HG03175 (cell line): ENCODE measurements around the gene TMPO.
A peak's percentile ranks its signal among the peaks of the same experiment; 100 is the strongest.
"Not testable (repeated sequence)": the region's sequence is repeated elsewhere in the genome, so short reads cannot be mapped to it uniquely, and the experiment has no call there.

Experiments used
- ATAC-seq: cut with Tn5 transposase; IDR thresholded peaks from one replicate; pipeline ENCODE4 v1.9.1; 2021; ENCODE audit warnings: mild to moderate bottlenecking, moderate library complexity; ENCODE audit not compliant: unreplicated experiment

Gene TMPO, protein sequence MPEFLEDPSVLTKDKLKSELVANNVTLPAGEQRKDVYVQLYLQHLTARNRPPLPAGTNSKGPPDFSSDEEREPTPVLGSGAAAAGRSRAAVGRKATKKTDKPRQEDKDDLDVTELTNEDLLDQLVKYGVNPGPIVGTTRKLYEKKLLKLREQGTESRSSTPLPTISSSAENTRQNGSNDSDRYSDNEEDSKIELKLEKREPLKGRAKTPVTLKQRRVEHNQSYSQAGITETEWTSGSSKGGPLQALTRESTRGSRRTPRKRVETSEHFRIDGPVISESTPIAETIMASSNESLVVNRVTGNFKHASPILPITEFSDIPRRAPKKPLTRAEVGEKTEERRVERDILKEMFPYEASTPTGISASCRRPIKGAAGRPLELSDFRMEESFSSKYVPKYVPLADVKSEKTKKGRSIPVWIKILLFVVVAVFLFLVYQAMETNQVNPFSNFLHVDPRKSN

DNA sequence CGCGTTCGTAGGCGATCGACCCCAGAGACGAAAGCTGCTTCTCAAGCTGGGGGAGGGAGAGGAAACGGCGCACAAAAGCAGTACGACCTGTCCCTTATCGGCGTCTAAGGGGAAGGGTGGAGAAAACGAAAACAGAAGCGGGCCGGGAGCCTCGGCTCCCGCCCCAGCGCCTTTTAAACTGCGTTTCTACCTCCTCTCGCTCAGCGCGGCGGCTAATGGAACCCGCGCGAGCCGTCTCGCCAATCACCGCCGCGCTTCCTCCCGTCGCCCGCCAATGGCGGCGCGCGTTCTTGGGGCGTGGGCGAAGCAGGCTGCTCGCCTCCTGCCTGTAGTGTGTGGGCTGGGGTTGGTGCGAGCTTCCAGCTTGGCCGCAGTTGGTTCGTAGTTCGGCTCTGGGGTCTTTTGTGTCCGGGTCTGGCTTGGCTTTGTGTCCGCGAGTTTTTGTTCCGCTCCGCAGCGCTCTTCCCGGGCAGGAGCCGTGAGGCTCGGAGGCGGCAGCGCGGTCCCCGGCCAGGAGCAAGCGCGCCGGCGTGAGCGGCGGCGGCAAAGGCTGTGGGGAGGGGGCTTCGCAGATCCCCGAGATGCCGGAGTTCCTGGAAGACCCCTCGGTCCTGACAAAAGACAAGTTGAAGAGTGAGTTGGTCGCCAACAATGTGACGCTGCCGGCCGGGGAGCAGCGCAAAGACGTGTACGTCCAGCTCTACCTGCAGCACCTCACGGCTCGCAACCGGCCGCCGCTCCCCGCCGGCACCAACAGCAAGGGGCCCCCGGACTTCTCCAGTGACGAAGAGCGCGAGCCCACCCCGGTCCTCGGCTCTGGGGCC lies at the start of gene TMPO:
Gene TMPO, plus strand, starts transcription at position 304 of the 824 bp plus-strand sequence. Its CDS starts 278 bp downstream, at position 582.
- ATAC-seq, result peak; percentile 80

DNA sequence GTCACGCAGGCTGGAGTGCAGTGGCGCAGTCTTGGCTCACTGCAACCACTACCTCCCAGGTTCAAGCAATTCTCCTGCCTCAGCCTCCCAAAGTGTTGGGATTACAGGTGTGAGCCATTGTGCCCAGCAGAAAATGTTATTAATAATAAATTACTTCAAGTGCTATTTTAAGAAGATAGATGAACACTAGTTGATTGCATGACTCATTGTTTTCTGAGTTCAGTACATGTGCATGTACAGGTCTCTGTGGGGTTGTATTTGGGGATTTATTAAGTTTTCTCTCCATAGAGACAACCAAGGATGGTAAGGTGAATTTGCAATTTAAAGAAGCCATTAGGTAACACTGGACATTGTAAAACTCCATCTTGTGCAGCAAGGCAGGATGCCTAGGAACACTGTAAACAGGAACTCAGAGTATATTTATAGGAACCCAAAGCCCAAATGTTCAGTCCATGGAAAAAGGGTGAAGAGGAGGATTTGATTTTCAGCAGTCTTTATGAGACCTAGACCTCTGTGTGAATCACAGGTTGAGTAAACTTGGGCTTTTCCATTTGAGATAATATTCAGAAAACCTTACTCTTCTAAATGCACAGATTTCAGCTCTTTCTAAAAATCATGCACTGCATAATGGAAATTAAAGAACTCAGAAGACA lies 49.3 kb upstream of the TMPO start:
- ATAC-seq, result no peak

GRCh38 chr12:98466640-98467400 lies 48.6 kb upstream of the TMPO start:
- peak; percentile 38 for ATAC-seq

GRCh38 chr12:98469109-98469508 lies 46.3 kb upstream of the TMPO start:
- ATAC-seq, result peak; percentile 40

DNA sequence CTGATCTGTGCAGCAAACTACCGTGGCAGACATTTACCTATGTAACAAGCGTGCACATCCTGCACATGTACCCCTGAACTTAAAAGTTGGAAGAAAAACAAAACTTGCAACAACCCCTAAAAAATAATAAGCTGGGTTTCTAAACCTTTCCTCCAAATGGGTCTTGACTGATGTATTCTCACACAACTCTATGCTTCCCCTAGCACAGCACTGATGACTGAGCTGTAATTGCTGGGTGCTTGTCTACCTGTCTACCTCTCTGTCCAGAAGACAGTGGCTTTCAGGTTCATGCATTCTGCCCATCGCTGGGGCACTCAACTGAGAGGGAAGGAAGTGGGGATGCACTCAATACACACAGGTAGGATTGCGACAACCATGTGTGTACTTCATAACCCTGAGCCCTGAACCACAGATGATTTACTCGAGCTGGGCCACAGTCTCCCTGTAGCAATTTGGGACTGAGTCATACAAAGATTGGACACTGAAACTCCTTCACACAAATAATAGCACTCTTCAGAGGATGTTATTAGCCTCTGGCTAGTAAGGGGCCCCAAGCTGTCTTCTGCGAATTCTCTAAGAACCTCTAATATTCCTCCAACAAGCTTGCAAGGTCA lies 44.8 kb upstream of the TMPO start:
- peak; percentile 73 for ATAC-seq

DNA sequence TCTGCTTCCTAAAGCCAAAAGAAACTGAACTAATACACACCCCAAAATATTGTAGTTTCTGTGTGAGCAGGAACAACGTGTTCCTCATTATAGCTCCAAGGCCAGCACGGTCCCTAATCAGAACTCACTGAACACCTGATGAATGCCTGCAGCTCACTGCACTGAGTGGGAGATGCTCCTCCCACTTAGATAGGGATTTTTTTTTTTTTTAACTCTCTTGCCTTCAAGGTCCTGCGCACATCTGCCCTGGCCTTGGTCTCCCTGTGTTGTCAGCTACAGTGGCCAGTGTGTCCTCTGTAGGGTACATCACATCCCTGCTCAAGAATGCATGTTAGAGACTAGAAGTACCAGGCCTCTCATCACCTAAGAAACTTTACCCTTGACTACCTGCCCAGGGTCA lies 44.3 kb upstream of the TMPO start:
- peak; percentile 8 for ATAC-seq

DNA sequence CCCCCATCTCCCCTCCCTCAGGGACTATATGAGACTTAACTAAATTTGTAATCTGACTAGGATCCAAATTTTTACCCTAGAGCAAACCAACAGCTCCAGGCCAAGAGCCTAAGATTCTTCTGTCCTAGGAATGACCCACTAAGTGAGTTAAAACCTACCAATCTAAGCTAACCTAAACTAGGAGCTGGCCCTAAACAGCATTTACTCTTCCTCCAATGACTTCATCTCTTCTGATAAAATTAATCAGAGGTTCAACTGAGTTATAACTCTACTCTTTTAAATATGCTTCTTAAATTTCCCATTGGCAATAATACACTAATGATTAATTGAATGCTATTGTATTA lies 39.9 kb upstream of the TMPO start:
- no peak for ATAC-seq

DNA sequence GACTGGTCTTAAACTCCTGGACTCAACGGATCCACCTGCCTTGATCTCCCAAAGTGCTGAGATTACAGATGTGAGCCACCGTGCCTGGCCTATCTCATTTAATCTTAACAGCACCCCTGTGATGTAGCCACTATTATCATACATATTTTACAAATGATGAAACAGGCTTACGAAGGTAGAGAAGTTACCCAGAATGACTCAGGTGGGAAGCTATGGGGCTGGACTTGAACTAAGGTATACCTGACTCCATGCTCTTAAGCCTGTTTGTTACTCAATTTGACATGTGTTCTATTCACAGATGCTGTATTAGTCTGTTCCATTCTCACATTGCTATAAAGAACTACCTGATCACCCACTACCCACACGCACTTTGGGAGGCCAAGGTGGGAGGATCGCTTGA lies 36.8 kb upstream of the TMPO start:
- ATAC-seq, result no peak

DNA sequence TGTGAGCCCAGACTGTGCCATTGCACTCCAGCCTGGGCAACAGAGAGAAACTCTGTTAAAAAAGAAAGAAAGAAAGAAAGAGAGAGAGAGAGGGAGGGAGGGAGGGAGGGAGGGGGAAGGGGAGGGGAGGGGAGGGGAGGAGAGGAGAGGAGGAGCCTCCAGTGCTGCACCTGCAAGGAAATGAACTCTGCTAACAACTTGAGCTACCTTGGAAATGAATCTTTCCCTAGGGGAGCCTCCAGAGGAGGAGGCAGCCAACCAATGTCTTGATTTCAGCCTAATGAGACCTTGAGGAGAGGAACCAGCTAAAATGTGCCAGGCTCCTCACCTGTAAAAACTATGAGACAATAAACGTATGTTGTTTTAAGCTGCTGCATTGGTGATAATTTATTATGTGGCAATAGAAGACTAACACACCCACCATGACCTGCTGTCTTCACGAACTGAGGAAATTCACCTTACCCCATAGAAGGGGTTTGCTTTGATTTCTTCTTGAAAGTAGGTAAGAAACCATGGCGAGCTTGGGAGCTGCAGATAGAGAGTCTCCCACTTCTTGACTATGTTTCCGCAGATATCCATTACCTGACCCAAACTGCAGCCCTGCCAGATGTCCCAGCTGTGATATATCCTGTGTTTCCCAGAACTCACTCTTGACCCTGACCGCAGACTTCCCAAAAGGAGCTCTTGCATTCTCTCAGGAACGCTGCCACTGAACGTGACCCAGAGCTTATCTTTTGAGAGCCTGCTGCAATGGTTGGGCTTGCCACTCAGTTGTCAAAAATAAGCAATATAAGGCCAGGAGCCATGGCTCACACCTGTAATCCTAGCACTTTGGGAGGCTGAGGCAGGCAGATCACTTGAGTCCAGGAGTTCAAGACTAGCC lies 31.5 kb upstream of the TMPO start:
- no peak for ATAC-seq

GRCh38 chr12:98485792-98486340 lies 29.5 kb upstream of the TMPO start:
- no peak for ATAC-seq

DNA sequence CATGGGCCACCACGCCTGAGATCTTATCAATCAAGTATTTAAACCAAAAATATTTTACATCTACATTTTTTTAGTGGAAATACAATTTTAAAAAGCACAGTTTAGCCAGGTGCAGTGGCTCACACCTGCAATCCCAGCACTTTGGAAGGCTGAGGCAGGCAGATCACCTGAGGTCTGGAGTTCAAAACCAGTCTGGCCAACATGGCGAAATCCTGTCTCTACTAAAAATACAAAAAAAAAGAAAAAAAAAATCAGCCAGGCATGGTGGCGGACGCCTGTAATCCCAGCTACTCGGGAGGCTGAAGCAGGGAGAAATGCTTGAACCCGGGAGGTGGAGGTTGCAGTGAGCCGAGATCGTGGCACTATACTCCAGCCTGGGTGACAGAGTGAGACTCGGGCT lies 27.0 kb upstream of the TMPO start:
- ATAC-seq, result not testable (repeated sequence)

DNA sequence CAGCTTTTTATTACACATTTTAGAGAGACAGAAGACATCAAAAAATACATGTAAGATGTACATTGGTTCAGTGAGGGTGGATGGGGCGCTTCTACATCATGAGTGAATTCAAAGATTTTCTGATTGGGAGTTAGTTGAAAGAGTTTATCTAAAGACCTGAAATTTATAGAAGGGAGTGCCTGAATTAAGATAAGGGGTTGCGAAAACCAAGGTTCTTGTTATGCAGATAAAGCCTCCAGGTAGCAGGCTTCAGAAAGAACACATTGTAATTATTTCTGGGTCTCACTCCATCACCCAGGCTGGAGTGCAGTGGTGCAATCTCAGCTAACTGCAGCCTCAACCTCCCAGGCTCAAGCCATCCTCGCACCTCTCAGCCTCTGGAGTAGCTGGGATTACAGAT lies 26.2 kb upstream of the TMPO start:
- no peak for ATAC-seq

DNA sequence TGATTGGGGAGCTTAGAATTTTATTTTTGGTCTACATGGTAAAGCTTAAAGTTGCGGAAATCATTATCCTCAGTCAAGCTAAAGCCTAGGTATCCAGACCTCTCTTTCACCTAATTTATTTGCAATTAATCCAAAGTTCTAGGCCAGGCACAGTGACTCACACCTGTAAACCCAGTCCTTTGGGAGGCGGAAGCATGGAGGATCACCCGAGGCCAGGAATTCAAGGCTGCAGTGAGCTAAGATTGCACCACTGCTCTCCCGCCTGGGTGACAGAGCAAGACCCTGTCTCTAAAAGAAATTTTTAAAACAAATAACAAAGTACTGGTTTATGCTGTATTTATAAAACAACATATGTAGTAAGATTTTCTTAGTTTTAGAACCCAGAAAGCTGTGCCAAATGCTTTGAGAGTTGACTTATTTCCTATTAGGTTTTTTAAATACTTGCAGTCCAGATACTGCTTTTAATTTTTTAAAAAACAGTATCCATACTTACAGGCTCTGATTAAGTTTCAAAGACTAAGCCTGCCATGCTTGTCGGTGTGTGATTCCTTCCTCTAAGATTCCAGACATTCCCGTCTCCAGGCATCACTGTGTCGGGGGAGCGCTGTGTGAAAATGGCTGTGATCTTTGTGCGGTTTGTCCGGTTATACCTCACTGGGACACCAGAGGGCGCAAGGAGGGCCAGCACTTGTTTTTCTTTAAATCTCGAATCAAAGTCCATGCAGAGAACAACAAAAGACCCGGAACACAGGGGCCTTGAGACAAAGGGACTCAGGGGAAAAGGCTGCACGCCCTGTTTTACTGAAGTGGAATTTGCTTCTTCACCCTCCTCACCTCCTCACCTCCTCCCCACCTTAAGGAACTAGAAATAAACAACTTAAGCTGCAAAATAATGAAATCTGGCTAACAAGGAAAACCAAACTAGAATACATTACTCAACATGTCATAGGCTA lies 24.6 kb upstream of the TMPO start:
- ATAC-seq, result peak; percentile 93

DNA sequence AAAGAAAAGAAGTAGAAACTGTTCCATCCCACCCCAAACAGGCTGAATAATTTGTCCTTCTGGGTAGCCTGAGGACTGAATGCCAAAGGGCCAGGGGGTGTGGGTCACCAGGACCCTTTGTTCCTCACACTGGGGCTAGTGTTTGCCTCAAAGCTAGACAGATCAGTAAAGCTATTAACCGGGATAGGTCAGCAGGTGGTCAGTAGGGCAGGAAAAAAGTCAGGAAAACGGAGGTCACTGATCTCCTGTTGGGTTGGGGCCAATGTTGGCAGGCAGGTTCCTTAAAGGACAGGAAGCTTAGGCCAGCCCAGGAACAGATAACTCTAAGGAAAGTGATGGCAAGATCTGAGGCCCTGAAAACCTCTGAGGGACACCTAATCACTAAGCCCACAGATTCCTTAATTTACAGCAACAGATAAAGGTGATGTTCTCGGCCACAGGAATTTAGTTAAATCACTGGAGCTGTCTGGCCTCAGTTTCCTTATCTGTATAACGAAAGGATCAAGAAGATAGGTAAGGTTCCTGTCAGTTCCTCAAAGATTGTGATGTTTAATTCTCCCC lies 22.7 kb upstream of the TMPO start:
- ATAC-seq, result no peak

GRCh38 chr12:98501266-98501629 lies 14.1 kb upstream of the TMPO start:
- not testable (repeated sequence) for ATAC-seq

- ATAC-seq, result peak; percentile 61
Measured at GRCh38 chr12:98503342-98503591, 12.1 kb upstream of the TMPO start.

DNA sequence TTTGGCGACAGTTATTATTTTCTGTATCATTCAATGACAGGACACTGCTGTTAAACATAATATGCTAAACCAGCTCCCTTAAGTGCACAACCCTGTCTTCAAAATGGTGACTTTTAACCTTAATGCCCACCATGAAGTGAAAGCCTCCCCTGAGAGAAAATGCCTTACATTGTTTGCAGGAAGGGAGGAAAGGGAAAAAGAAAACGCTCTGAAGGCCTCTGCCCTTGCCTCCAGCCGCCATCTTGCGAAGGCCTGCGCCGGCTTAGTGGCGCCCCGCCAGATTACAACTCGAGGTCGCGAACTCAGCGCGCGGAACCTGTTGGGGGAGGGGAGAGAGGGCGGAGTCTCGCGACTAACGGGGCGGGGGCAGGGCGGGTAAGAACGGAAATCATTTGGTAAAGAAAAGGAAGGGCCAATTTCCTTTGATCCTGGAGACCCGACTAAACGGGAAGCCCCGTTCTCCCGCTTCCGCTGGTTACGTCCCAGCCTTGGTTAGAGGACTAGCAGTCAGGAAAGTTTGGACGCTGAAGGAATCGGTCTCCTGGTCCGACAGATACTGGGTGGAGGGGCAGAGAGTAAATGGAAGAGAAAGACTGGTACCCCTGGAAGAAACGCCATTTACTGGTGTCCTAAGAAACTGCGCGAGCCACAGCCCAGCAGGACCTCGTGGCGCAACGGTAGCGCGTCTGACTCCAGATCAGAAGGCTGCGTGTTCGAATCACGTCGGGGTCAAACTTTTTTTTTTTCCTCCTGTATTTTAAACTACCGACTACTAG lies 11.6 kb upstream of the TMPO start:
- peak; percentile 72 for ATAC-seq

GRCh38 chr12:98504368-98504617 lies 11.1 kb upstream of the TMPO start:
- ATAC-seq, result no peak
